ENCODE data around the gene C1orf198.

The C1orf198 gene

GRCh38 chr1:230833511-230833910, 34.8 kb downstream of the C1orf198 start:
- no peak for DNase-seq (ENCODE audit: low read depth)

GRCh38 chr1:230832476-230832875, 35.8 kb downstream of the C1orf198 start:
- DNase-seq (ENCODE audit: low read depth): no peak

- no peak for DNase-seq (ENCODE audit: low read depth)
These were observed 36.5 kb downstream of the C1orf198 start for GRCh38 chr1:230831771-230832170.

GRCh38 chr1:230828421-230828820, 39.9 kb downstream of the C1orf198 start:
- DNase-seq (ENCODE audit: low read depth): no peak

- no peak for DNase-seq (ENCODE audit: low read depth)
These were observed 40.5 kb downstream of the C1orf198 start for GRCh38 chr1:230827801-230828200.

- no peak for DNase-seq (ENCODE audit: low read depth)
These were observed 41.1 kb downstream of the C1orf198 start for GRCh38 chr1:230827081-230827681.

- DNase-seq (ENCODE audit: low read depth): no peak
These were observed 42.0 kb downstream of the C1orf198 start for GRCh38 chr1:230826166-230826875.

- DNase-seq (ENCODE audit: low read depth): no peak
These were observed 42.6 kb downstream of the C1orf198 start for GRCh38 chr1:230825761-230826160.

GRCh38 chr1:230824919-230825721, 43.2 kb downstream of the C1orf198 start:
- DNase-seq (ENCODE audit: low read depth): peak; percentile 56

- DNase-seq (ENCODE audit: low read depth): no peak
These were observed 43.8 kb downstream of the C1orf198 start for GRCh38 chr1:230824551-230824918.

- no peak for DNase-seq (ENCODE audit: low read depth)
These were observed 44.4 kb downstream of the C1orf198 start for GRCh38 chr1:230823931-230824381.

- DNase-seq (ENCODE audit: low read depth): peak; percentile 50
These were observed 44.9 kb downstream of the C1orf198 start for GRCh38 chr1:230823426-230823825.

GRCh38 chr1:230822092-230822581, 46.2 kb downstream of the C1orf198 start:
- DNase-seq (ENCODE audit: low read depth): no peak

- no peak for DNase-seq (ENCODE audit: low read depth)
These were observed 47.0 kb downstream of the C1orf198 start for GRCh38 chr1:230821346-230821745.

- DNase-seq (ENCODE audit: low read depth): no peak
These were observed 47.8 kb downstream of the C1orf198 start for GRCh38 chr1:230820568-230820967.

- DNase-seq (ENCODE audit: low read depth): no peak
These were observed 48.3 kb downstream of the C1orf198 start for GRCh38 chr1:230819976-230820375.

- DNase-seq (ENCODE audit: low read depth): no peak
These were observed 49.4 kb downstream of the C1orf198 start for GRCh38 chr1:230818901-230819300.

- DNase-seq (ENCODE audit: low read depth): no peak
These were observed 50.0 kb downstream of the C1orf198 start for GRCh38 chr1:230818367-230818766.

- no peak for DNase-seq (ENCODE audit: low read depth)
These were observed 52.3 kb downstream of the C1orf198 start for GRCh38 chr1:230816018-230816417.

- DNase-seq (ENCODE audit: low read depth): no peak
These were observed 53.2 kb downstream of the C1orf198 start for GRCh38 chr1:230814949-230815692.

GRCh38 chr1:230812568-230812967, 55.8 kb downstream of the C1orf198 start:
- no peak for DNase-seq (ENCODE audit: low read depth)
